HG03571 (cell line): ENCODE results near the gene TLCD1.
"Not testable (repeated sequence)": the region's sequence is repeated elsewhere in the genome, so short reads cannot be mapped to it uniquely, and the experiment has no call there.

ENCODE experiments used
- ATAC-seq: cut with Tn5 transposase; IDR thresholded peaks from one replicate; pipeline ENCODE4 v1.9.1; 2021; ENCODE audit not compliant: unreplicated experiment

Gene TLCD1

GRCh38 chr17:28747051-28747691 lies 21.1 kb upstream of the TLCD1 start:
- ATAC-seq = no peak

GRCh38 chr17:28746611-28747050 lies 20.6 kb upstream of the TLCD1 start:
- no peak for ATAC-seq

- no peak for ATAC-seq
Observed at GRCh38 chr17:28745786-28746411, 19.9 kb upstream of the TLCD1 start.

- no peak for ATAC-seq
Observed at GRCh38 chr17:28744972-28745785, 19.1 kb upstream of the TLCD1 start.

- no peak for ATAC-seq
Observed at GRCh38 chr17:28744104-28744971, 18.3 kb upstream of the TLCD1 start.

- peak; percentile 59 for ATAC-seq
Observed at GRCh38 chr17:28743243-28744103, 17.4 kb upstream of the TLCD1 start, which contains the start of gene TRAF4. Gene TRAF4 (plus strand): TSS chr17:28744011. CDS start chr17:28744113, 102 bp downstream.

- no peak for ATAC-seq
Observed at GRCh38 chr17:28741358-28742349, 15.6 kb upstream of the TLCD1 start.

- no peak for ATAC-seq
Observed at GRCh38 chr17:28740406-28741357, 14.6 kb upstream of the TLCD1 start.

- ATAC-seq = no peak
Observed at GRCh38 chr17:28738680-28739384, 12.8 kb upstream of the TLCD1 start.

- peak; percentile 46 for ATAC-seq
Observed at GRCh38 chr17:28737770-28738679, 12.0 kb upstream of the TLCD1 start.

GRCh38 chr17:28737316-28737715 lies 11.3 kb upstream of the TLCD1 start:
- ATAC-seq = no peak

GRCh38 chr17:28735913-28736769 lies 10.1 kb upstream of the TLCD1 start:
- ATAC-seq = not testable (repeated sequence)

GRCh38 chr17:28735242-28735722 lies 9.2 kb upstream of the TLCD1 start:
- no peak for ATAC-seq

GRCh38 chr17:28734712-28735241 lies 8.7 kb upstream of the TLCD1 start:
- ATAC-seq = no peak

- ATAC-seq = no peak
Observed at GRCh38 chr17:28733346-28733745, 7.3 kb upstream of the TLCD1 start.
